NCI-H82 treated with DMSO at 0.1 percent for 48 hours (cell line): ENCODE measurements around the gene GPR183.
A peak's percentile ranks its signal among the peaks of the same experiment; 100 is the strongest.

Source experiments
- DNase-seq: peaks from one replicate; lab custom pipeline; 2025; ENCODE audit not compliant: unreplicated experiment; lab: John Stamatoyannopoulos, UW

GPR183 gene

GRCh38 chr13:99272481-99272880, 34.7 kb downstream of the GPR183 start:
- no peak for DNase-seq

- DNase-seq: no peak
Measured at GRCh38 chr13:99271249-99271648, 36.0 kb downstream of the GPR183 start.

- no peak for DNase-seq
Measured at GRCh38 chr13:99270518-99270917, 36.7 kb downstream of the GPR183 start.

- DNase-seq: no peak
Measured at GRCh38 chr13:99269627-99270241, 37.5 kb downstream of the GPR183 start.

- no peak for DNase-seq
Measured at GRCh38 chr13:99268822-99269221, 38.4 kb downstream of the GPR183 start.

- DNase-seq: no peak
Measured at GRCh38 chr13:99267927-99268326, 39.3 kb downstream of the GPR183 start.

- no peak for DNase-seq
Measured at GRCh38 chr13:99266827-99267226, 40.4 kb downstream of the GPR183 start.

- peak; percentile 40 for DNase-seq
Measured at GRCh38 chr13:99265821-99266426, 41.3 kb downstream of the GPR183 start.

- no peak for DNase-seq
Measured at GRCh38 chr13:99265162-99265800, 41.9 kb downstream of the GPR183 start.

- DNase-seq: no peak
Measured at GRCh38 chr13:99264051-99264450, 43.1 kb downstream of the GPR183 start.

GRCh38 chr13:99263126-99263785, 43.9 kb downstream of the GPR183 start:
- DNase-seq: no peak

GRCh38 chr13:99261059-99261458, 46.1 kb downstream of the GPR183 start:
- DNase-seq: no peak

- DNase-seq: no peak
Measured at GRCh38 chr13:99260216-99260615, 47.0 kb downstream of the GPR183 start.

- no peak for DNase-seq
Measured at GRCh38 chr13:99258946-99259345, 48.3 kb downstream of the GPR183 start.

- DNase-seq: no peak
Measured at GRCh38 chr13:99258210-99258860, 48.9 kb downstream of the GPR183 start, which contains the start of gene GPR18. Gene GPR18, minus strand, starts transcription at chr13:99258379. Its CDS starts 2,507 bp downstream, at chr13:99255872.

GRCh38 chr13:99257291-99257690, 49.9 kb downstream of the GPR183 start:
- no peak for DNase-seq

- no peak for DNase-seq
Measured at GRCh38 chr13:99256709-99257108, 50.5 kb downstream of the GPR183 start.

- DNase-seq: no peak
Measured at GRCh38 chr13:99256283-99256682, 50.9 kb downstream of the GPR183 start.

- no peak for DNase-seq
Measured at GRCh38 chr13:99255271-99255670, 51.9 kb downstream of the GPR183 start.

- DNase-seq: no peak
Measured at GRCh38 chr13:99254830-99255229, 52.4 kb downstream of the GPR183 start.

GRCh38 chr13:99251921-99252320, 55.3 kb downstream of the GPR183 start:
- no peak for DNase-seq
